Inflammatory macrophage (primary cell): ENCODE results near the gene PDE2A.
"Not testable (repeated sequence)": the region's sequence is repeated elsewhere in the genome, so short reads cannot be mapped to it uniquely, and the experiment has no call there.

Source experiments
- DNase-seq, 2 donors: peaks; one replicate each; pipeline ENCODE4 v3.0.0-alpha.2; 2020 to 2022

Gene PDE2A

GRCh38 chr11:72574548-72575460 lies 99.4 kb downstream of the PDE2A start:
- DNase-seq: no peak

- no peak for DNase-seq
Measured at GRCh38 chr11:72573855-72574445, 100.3 kb downstream of the PDE2A start.

GRCh38 chr11:72573072-72573854 lies 101.0 kb downstream of the PDE2A start:
- DNase-seq: peak; percentile 19 to 34

- DNase-seq: not testable (repeated sequence)
Measured at GRCh38 chr11:72572540-72572939, 101.7 kb downstream of the PDE2A start.

GRCh38 chr11:72570893-72571661 lies 103.1 kb downstream of the PDE2A start:
- no peak for DNase-seq

GRCh38 chr11:72569966-72570892 lies 104.0 kb downstream of the PDE2A start:
- peak; percentile 56 to 80 for DNase-seq

- DNase-seq: no peak
Measured at GRCh38 chr11:72568861-72569260, 105.4 kb downstream of the PDE2A start.

GRCh38 chr11:72562431-72562830 lies 111.8 kb downstream of the PDE2A start:
- DNase-seq: no peak

GRCh38 chr11:72561856-72562255 lies 112.4 kb downstream of the PDE2A start:
- DNase-seq: no peak

- not testable (repeated sequence) for DNase-seq
Measured at GRCh38 chr11:72560864-72561263, 113.4 kb downstream of the PDE2A start.

- DNase-seq: no peak
Measured at GRCh38 chr11:72556433-72556832, 117.8 kb downstream of the PDE2A start.

GRCh38 chr11:72555014-72555522 lies 119.2 kb downstream of the PDE2A start:
- DNase-seq: not testable (repeated sequence)

- peak in 1 of 2 donors; percentile 44 for DNase-seq
Measured at GRCh38 chr11:72553706-72554105, 120.5 kb downstream of the PDE2A start.

- DNase-seq: no peak
Measured at GRCh38 chr11:72552399-72552910, 121.8 kb downstream of the PDE2A start.

GRCh38 chr11:72551571-72551970 lies 122.7 kb downstream of the PDE2A start:
- no peak for DNase-seq

GRCh38 chr11:72548463-72548862 lies 125.8 kb downstream of the PDE2A start:
- DNase-seq: no peak

GRCh38 chr11:72546866-72547265 lies 127.4 kb downstream of the PDE2A start:
- DNase-seq: no peak

- DNase-seq: no peak
Measured at GRCh38 chr11:72544589-72544988, 129.6 kb downstream of the PDE2A start.

- no peak for DNase-seq
Measured at GRCh38 chr11:72543849-72544542, 130.2 kb downstream of the PDE2A start.
